Body of pancreas (tissue), 4 donors: ENCODE measurements around the gene CNKSR2.

Source experiments
- CTCF ChIP-seq, 7 experiments: fragments of 450-650 bp in 4 of 7; fragments of 200-600 bp in 3 of 7; sonication (generic) in 3 of 7; IDR thresholded peaks; one replicate each; pipeline ENCODE4 v1.5.1; 2016 to 2019; ENCODE audit warnings: antibody characterized with exemption in 7 of 7
- POLR2A ChIP-seq, 3 donors: fragments of 450-650 bp; IDR thresholded peaks; one replicate each; pipeline ENCODE4 v1.6.1; 2016; ENCODE audit warnings: antibody characterized with exemption in 3 of 3, mild to moderate bottlenecking in 2 of 3

- TF ChIP-seq CTCF (IDR thresholded peaks at IDR 0.05) (no peak), POLR2A (IDR thresholded peaks at IDR 0.05) (no peak)
Observed at GRCh38 chrX:21524008-21524407, 149.8 kb downstream of the CNKSR2 start.
